Endothelial cell of umbilical vein (primary cell): ENCODE measurements around the gene TRAPPC5.

Source experiments
- CTCF ChIP-seq, 2 donors: IDR thresholded peaks; 1 replicate in 1 of 2; 2 replicates in 1 of 2; pipeline ENCODE4 v1.5.1; 2011; ENCODE audit warnings: low read length in 2 of 2, mild to moderate bottlenecking in 2 of 2, moderate library complexity in 2 of 2, control low read depth in 1 of 2, inconsistent platforms in 1 of 2, low read depth in 1 of 2; ENCODE audit not compliant: insufficient read depth in 1 of 2; ENCODE audit errors: extremely low read depth in 1 of 2
- FOS ChIP-seq: IDR thresholded peaks from 2 replicates; pipeline ENCODE4 v1.6.1; 2011; ENCODE audit warnings: mild to moderate bottlenecking, low read length, moderate library complexity, borderline replicate concordance; ENCODE audit not compliant: insufficient read depth
- JUN ChIP-seq: IDR thresholded peaks from 2 replicates; pipeline ENCODE4 v1.6.1; 2011; ENCODE audit warnings: borderline replicate concordance, low read depth; ENCODE audit not compliant: insufficient read length, insufficient read depth
- POLR2A ChIP-seq: IDR thresholded peaks from 2 replicates; pipeline ENCODE4 v1.6.1; 2012; ENCODE audit warnings: low read depth, mild to moderate bottlenecking, control low read depth, low read length
- POLR2AphosphoS5 ChIP-seq: IDR thresholded peaks from 2 replicates; pipeline ENCODE4 v1.6.1; 2012; ENCODE audit warnings: low read depth, mild to moderate bottlenecking, control low read depth, low read length, moderate library complexity; ENCODE audit not compliant: insufficient read depth

- TF ChIP-seq CTCF (IDR thresholded peaks at IDR 0.05; ENCODE audit: extremely low read depth in 1 of 2, insufficient read depth in 1 of 2, low read depth in 1 of 2, low read length in 2 of 2) = no peak
- TF ChIP-seq FOS = no peak
- no peak for TF ChIP-seq POLR2A
- TF ChIP-seq JUN = no peak
- no peak for TF ChIP-seq POLR2AphosphoS5
These were observed 13.9 kb downstream of the TRAPPC5 start for GRCh38 chr19:7694499-7694898.
